GM23338 (cell line): ENCODE data around the gene DIP2B. TPM values are rescaled to one million over a fixed set of nuclear protein-coding genes. Genes with fewer than 3 reads are reported as not detected.

Experiments
- ATAC-seq: fragments of 200-7000 bp; cut with Tn5 transposase; 3 replicates; pipeline ENCODE4 v1.9.1; 2020
- DNase-seq: peaks from one replicate; pipeline ENCODE4 v3.0.0-alpha.2; 2015; ENCODE audit warnings: low spot score
- H2AFZ ChIP-seq: fragments of 200-600 bp; sonication (generic); 2 replicates; pipeline ENCODE4 v1.8.0; 2016; ENCODE audit warnings: antibody characterized with exemption, mild to moderate bottlenecking, moderate library complexity
- H3F3A ChIP-seq: fragments of 200-600 bp; sonication (generic); replicated peaks from 2 replicates; pipeline ENCODE4 v1.8.0; 2017; ENCODE audit warnings: antibody characterized with exemption, mixed run types, low read depth
- H3K27ac ChIP-seq: fragments of 200-600 bp; sonication (generic); 2 replicates; pipeline ENCODE4 v1.6.1; 2016; ENCODE audit warnings: low read depth
- H3K27me3 ChIP-seq: fragments of 200-600 bp; sonication (generic); 2 replicates; pipeline ENCODE4 v1.8.0; 2016; ENCODE audit warnings: mild to moderate bottlenecking, mixed run types, moderate library complexity; ENCODE audit not compliant: insufficient read depth
- H3K36me3 ChIP-seq: fragments of 200-600 bp; sonication (generic); 2 replicates; pipeline ENCODE4 v1.8.0; 2016; ENCODE audit warnings: mild to moderate bottlenecking; ENCODE audit not compliant: insufficient read depth
- H3K4me1 ChIP-seq: fragments of 200-600 bp; sonication (generic); 2 replicates; pipeline ENCODE4 v1.8.0; 2016; ENCODE audit warnings: mild to moderate bottlenecking, moderate library complexity; ENCODE audit not compliant: insufficient read depth
- H3K4me2 ChIP-seq: fragments of 200-600 bp; sonication (generic); 2 replicates; pipeline ENCODE4 v1.7.1; 2017; ENCODE audit warnings: mixed run types
- H3K4me3 ChIP-seq: fragments of 200-600 bp; sonication (generic); 2 replicates; pipeline ENCODE4 v1.6.1; 2016; ENCODE audit warnings: mixed run types
- H3K79me2 ChIP-seq: fragments of 200-600 bp; sonication (generic); replicated peaks from 2 replicates; pipeline ENCODE4 v1.8.0; 2017; ENCODE audit warnings: mild to moderate bottlenecking; ENCODE audit not compliant: insufficient read depth
- H3K9me2 ChIP-seq: fragments of 200-600 bp; sonication (generic); 2 replicates; pipeline ENCODE4 v1.8.0; 2017; ENCODE audit not compliant: insufficient read depth
- H4K20me1 ChIP-seq: fragments of 200-600 bp; sonication (generic); replicated peaks from 2 replicates; pipeline ENCODE4 v1.8.0; 2017; ENCODE audit warnings: mild to moderate bottlenecking; ENCODE audit not compliant: insufficient read depth
- H3K27ac Mint-ChIP-seq: 2 replicates; pipeline ENCODE4 v1.8.0; 2020; ENCODE audit warnings: inconsistent platforms, mild to moderate bottlenecking, moderate library complexity, mixed read lengths
- H3K27me3 Mint-ChIP-seq: 3 replicates; pipeline ENCODE4 v1.8.0; 2022; ENCODE audit warnings: low read depth, mild to moderate bottlenecking, moderate library complexity, mixed read lengths, inconsistent platforms; ENCODE audit not compliant: insufficient read depth, poor library complexity
- H3K36me3 Mint-ChIP-seq: 3 replicates; pipeline ENCODE4 v1.8.0; 2021; ENCODE audit warnings: low read depth, mild to moderate bottlenecking, inconsistent platforms, moderate library complexity, mixed read lengths
- H3K4me1 Mint-ChIP-seq: 3 replicates; pipeline ENCODE4 v1.8.0; 2020; ENCODE audit warnings: mild to moderate bottlenecking, inconsistent platforms, mixed read lengths
- H3K4me3 Mint-ChIP-seq: 3 replicates; pipeline ENCODE4 v1.8.0; 2021; ENCODE audit warnings: moderate library complexity, mild to moderate bottlenecking, inconsistent platforms, mixed read lengths
- H3K9me3 Mint-ChIP-seq: 3 replicates; pipeline ENCODE4 v1.8.0; 2020; ENCODE audit warnings: moderate library complexity, mild to moderate bottlenecking, inconsistent platforms, mixed read lengths
- CREB1 ChIP-seq: fragments of 250-450 bp; sonication (Bioruptor Pico); IDR thresholded peaks from 2 replicates; pipeline ENCODE4 v1.5.0; 2020; ENCODE audit warnings: low read depth, mild to moderate bottlenecking, moderate library complexity
- EZH2 ChIP-seq: fragments of 200-600 bp; sonication (generic); IDR thresholded peaks from one replicate; pipeline ENCODE4 v1.8.0; 2017; ENCODE audit warnings: antibody characterized with exemption, mild to moderate bottlenecking, low read depth; ENCODE audit not compliant: unreplicated experiment
- JUNB ChIP-seq: IDR thresholded peaks from one replicate; pipeline ENCODE4 v1.6.1; 2016; ENCODE audit warnings: antibody characterized with exemption; ENCODE audit not compliant: unreplicated experiment
- POLR2AphosphoS5 ChIP-seq: IDR thresholded peaks from 2 replicates; pipeline ENCODE4 v1.6.1; 2016; ENCODE audit warnings: antibody characterized with exemption, low read depth
- ZNF331 ChIP-seq: fragments of 250-450 bp; sonication (Bioruptor Pico); IDR thresholded peaks from 2 replicates; pipeline ENCODE4 v1.5.0; 2020; ENCODE audit warnings: low read depth, mild to moderate bottlenecking, moderate library complexity
- polyA plus RNA-seq: library from polyadenylated mRNA; unstranded; fragments of >200 nt; fragmentation: Nextera tagmentation; extraction: Ambion mirVana; gene quantifications from 2 replicates; pipeline ENCODE4 v1.2.1, GENCODE V29; 2016
- total RNA-seq: library from RNA; depleted of rRNA; stranded (reverse); fragments of >200 nt; shearing (Covaris generic); gene quantifications from 2 replicates; pipeline ENCODE4 v1.2.3, GENCODE V29; 2014
- TF ChIP-seq, protein P1 (sequence below): IDR thresholded peaks from 2 replicates; pipeline ENCODE4 v1.6.1; 2016; ENCODE audit warnings: antibody characterized with exemption

Gene DIP2B
- total and polyA plus RNA-seq, 2 experiments from 2014 or later: 8.0 to 36.4 TPM

DNA sequence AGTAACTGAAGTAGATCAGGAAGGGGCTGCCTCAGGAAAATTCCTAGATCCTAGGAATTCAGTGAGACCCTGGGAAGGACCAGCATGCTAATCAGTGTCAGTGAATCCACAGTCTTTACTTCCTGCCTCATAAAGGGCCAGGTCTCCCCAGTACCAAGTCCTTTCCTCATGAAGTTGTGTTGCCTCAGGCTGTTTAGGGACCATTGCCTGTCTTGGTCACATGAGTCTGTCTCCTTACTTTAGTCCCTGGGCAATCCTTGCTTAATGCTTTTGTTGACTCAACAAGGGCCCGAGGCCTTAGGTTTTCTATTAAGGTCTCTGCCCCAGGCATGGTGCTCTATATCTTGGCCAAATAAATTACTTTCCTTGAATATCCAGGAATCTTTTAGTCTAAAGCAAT, 243.0 kb downstream of the DIP2B start (continued):
- TF ChIP-seq CREB1 (CRISPR knock-in tag): no peak
- TF ChIP-seq, protein P1, sequence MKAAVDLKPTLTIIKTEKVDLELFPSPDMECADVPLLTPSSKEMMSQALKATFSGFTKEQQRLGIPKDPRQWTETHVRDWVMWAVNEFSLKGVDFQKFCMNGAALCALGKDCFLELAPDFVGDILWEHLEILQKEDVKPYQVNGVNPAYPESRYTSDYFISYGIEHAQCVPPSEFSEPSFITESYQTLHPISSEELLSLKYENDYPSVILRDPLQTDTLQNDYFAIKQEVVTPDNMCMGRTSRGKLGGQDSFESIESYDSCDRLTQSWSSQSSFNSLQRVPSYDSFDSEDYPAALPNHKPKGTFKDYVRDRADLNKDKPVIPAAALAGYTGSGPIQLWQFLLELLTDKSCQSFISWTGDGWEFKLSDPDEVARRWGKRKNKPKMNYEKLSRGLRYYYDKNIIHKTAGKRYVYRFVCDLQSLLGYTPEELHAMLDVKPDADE: no peak

DNA sequence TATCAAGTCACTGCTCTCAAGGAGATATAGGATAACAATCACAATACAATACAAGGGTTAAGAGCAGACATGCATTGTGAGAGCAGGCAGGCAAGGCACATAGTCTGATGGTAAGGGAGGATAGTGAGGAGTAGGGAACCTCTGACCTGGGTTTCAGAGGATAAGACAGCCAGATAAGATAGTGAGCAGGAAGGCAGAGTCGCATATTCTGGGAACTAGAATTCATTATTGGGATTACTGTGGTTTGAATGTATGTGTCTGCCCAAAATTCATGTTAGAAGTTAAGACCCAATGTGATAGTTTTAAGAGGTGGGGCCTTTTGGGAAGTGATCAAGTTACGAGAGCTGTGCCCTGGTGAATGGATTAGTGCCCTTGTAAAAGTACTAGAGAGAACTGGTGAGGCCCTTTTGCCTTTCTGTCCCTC, 244.7 kb downstream of the DIP2B start:
- H3K27ac ChIP-seq: peak overlapping the region; percentile 43; the same call in 1 of the 2 replicates
- DNase-seq (no peak), ATAC-seq (peak; percentile 32; the same call in 1 of the 3 replicates)
- no peaks in the 10 kb centered on the region for H3K9me3 Mint-ChIP-seq
- H3K36me3 Mint-ChIP-seq: peaks cover 6% of the 10 kb centered on the region; the same call in 1 of the 3 replicates
- no peak overlapping the region for H3K4me3 Mint-ChIP-seq
- peaks cover 3% of the 10 kb centered on the region; the same call in 1 of the 2 replicates for H3F3A ChIP-seq
- H3K4me1 Mint-ChIP-seq: peaks cover 9% of the 10 kb centered on the region
- H3K27me3 ChIP-seq: no peaks in the 10 kb centered on the region
- H3K27ac Mint-ChIP-seq: no peak overlapping the region
- no peaks in the 10 kb centered on the region for H3K9me2 ChIP-seq
- no peaks in the 10 kb centered on the region; the same call in 1 of the 2 replicates for H3K36me3 ChIP-seq
- 0 out of 2 replicates have a peak, but pooled peaks cover 6% of the 10 kb centered on the region for H4K20me1 ChIP-seq
- H3K27me3 Mint-ChIP-seq: peaks cover 4% of the 10 kb centered on the region
- TF ChIP-seq, protein P1: no peak
- TF ChIP-seq CREB1 (CRISPR knock-in tag) (no peak), POLR2AphosphoS5 (no peak), JUNB (no peak), ZNF331 (CRISPR knock-in tag) (no peak)
- H3K79me2 ChIP-seq: no peaks in the 10 kb centered on the region
- no peak overlapping the region for H2AFZ ChIP-seq
- no peak overlapping the region for H3K4me2 ChIP-seq
- no peaks in the 10 kb centered on the region; the same call in 1 of the 2 replicates for H3K4me1 ChIP-seq
- H3K4me3 ChIP-seq: no peak overlapping the region

DNA sequence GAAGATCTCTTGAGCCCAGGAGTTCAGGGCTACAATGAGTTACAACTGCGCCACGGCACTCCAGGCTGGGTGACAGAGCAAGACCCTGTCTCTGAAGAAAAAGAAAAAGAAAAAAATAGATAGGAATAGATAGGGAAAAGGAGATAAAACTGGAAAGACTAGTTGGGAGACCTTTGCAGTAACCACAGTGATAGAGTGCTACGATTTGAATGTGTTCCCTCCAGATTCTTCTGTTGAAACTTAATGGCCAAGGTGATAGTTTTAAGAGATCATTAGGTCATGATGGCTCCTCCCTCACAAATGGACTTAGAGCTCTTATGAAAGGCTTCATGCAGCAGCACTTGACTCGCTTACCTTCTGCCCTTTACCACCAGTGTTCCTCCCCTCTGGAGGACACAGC, 245.6 kb downstream of the DIP2B start:
- H3K36me3 Mint-ChIP-seq: peaks cover 3% of the 10 kb centered on the region; the same call in 1 of the 3 replicates

More for the DNA sequence above, 245.6 kb downstream of the DIP2B start:
- Histone ChIP-seq H3K4me3 (no peak overlapping the region), H3K27ac (no peak overlapping the region), H3F3A (no peaks in the 10 kb centered on the region; the same call in 1 of the 2 replicates), H3K36me3 (no peaks in the 10 kb centered on the region; the same call in 1 of the 2 replicates), H4K20me1 (0 out of 2 replicates have a peak, but pooled peaks cover 5% of the 10 kb centered on the region), H3K9me2 (no peaks in the 10 kb centered on the region), H3K4me1 (no peaks in the 10 kb centered on the region; the same call in 1 of the 2 replicates), H3K27me3 (no peaks in the 10 kb centered on the region), H3K4me2 (no peak overlapping the region), H2AFZ (no peak overlapping the region), H3K79me2 (no peaks in the 10 kb centered on the region)
- TF ChIP-seq ZNF331 (CRISPR knock-in tag) (no peak), EZH2 (no peak), CREB1 (CRISPR knock-in tag) (no peak)
- TF ChIP-seq, protein P1: no peak
- Mint-ChIP-seq H3K27ac (no peak overlapping the region), H3K27me3 (peaks cover 4% of the 10 kb centered on the region), H3K4me1 (peaks cover 9% of the 10 kb centered on the region), H3K9me3 (no peaks in the 10 kb centered on the region; the same call in 2 of the 3 replicates), H3K4me3 (no peak overlapping the region)
- ATAC-seq (no peak), DNase-seq (no peak)
